ENCODE data around the gene PRXL2C.

GRCh38 chr9:96655198-96655851 is at the start of gene PRXL2C:
- TF ChIP-seq CTCF (conservative IDR thresholded peaks at IDR 0.05; ENCODE audit: low read length) (no peak), EZH2phosphoT487 (IDR thresholded peaks at IDR 0.05; ENCODE audit: borderline replicate concordance) (no peak)

Data from Loucy (cell line).